Activated naive CD8-positive, alpha-beta T cell treated with anti-CD3 and anti-CD28 coated beads, Interleukin-2, amount 10 ng/mL, durations not matched to agents 7 days and 5 days (primary cell): ENCODE data around the gene MTHFD2L. TPM values are rescaled to one million over a fixed set of nuclear protein-coding genes. Genes with fewer than 3 reads are reported as not detected.

Experiments
- ATAC-seq: fragments of 150-1000 bp; cut with Tn5 transposase; one replicate; pipeline ENCODE4 v1.10.0; 2021; ENCODE audit warnings: low read depth, moderate library complexity
- POLR2A ChIA-PET: fragments of 350-600 bp; sonication (Branson Sonifier 250); formaldehyde crosslinking; loops from one replicate; lab custom pipeline; 2021; ENCODE audit warnings: antibody characterized with exemption; lab: Charles Lee
- DNase-seq: peaks from one replicate; pipeline ENCODE4 v3.0.0; 2021
- H3K27ac Mint-ChIP-seq: one replicate; pipeline ENCODE4 v1.8.0; 2022; ENCODE audit warnings: mild to moderate bottlenecking, mixed read lengths
- H3K27me3 Mint-ChIP-seq: one replicate; pipeline ENCODE4 v1.8.0; 2022; ENCODE audit warnings: mild to moderate bottlenecking, moderate library complexity, mixed read lengths
- H3K36me3 Mint-ChIP-seq: one replicate; pipeline ENCODE4 v1.8.0; 2021; ENCODE audit warnings: mild to moderate bottlenecking, mixed read lengths
- H3K4me1 Mint-ChIP-seq: one replicate; pipeline ENCODE4 v1.8.0; 2021; ENCODE audit warnings: mixed read lengths
- H3K4me3 Mint-ChIP-seq: one replicate; pipeline ENCODE4 v1.8.0; 2022; ENCODE audit warnings: mild to moderate bottlenecking, moderate library complexity, mixed read lengths
- H3K9me3 Mint-ChIP-seq: one replicate; pipeline ENCODE4 v1.8.0; 2021; ENCODE audit warnings: mixed read lengths
- total RNA-seq, 2 experiments: library from RNA; stranded (reverse); gene quantifications; one replicate each; pipeline ENCODE4 v1.2.3, GENCODE V29; 2021

MTHFD2L gene
- total RNA-seq = 1 to 10 TPM; 7.0 to 7.1 TPM

GRCh38 chr4:74157561-74158465 is at the start of gene MTHFD2L:
MTHFD2L (plus strand) TSS chr4:74158118; CDS start chr4:74158139, 21 bp downstream.
- POLR2A ChIA-PET = interaction anchor here (0.6 kb wide), 1 partner anchor 932 kb away, joined by 7 read pairs; no protein-coding TSS in a partner anchor
- Mint-ChIP-seq H3K36me3 (peaks cover 12% of the 10 kb centered on the region), H3K27me3 (peaks cover 21% of the 10 kb centered on the region), H3K4me1 (peaks cover 15% of the 10 kb centered on the region), H3K9me3 (no peaks in the 10 kb centered on the region), H3K4me3 (peak within 1 kb of the TSS; percentile 85), H3K27ac (peak within 1 kb of the TSS; percentile 84)
- DNase-seq (peak; percentile 87), ATAC-seq (peak; percentile 97)

GRCh38 chr4:74108457-74109115 is 49.3 kb upstream of the MTHFD2L start:
- H3K9me3 Mint-ChIP-seq = no peaks in the 10 kb centered on the region
- H3K4me3 Mint-ChIP-seq = no peak overlapping the region
- H3K27me3 Mint-ChIP-seq = no peaks in the 10 kb centered on the region
- H3K4me1 Mint-ChIP-seq = no peaks in the 10 kb centered on the region
- ATAC-seq = no peak
- DNase-seq = no peak
- H3K27ac Mint-ChIP-seq = no peak overlapping the region
- POLR2A ChIA-PET = no interaction called here
- H3K36me3 Mint-ChIP-seq = no peaks in the 10 kb centered on the region

GRCh38 chr4:74109116-74109869 is 48.6 kb upstream of the MTHFD2L start:
- no peak for DNase-seq
- no peak overlapping the region for H3K4me3 Mint-ChIP-seq
- H3K36me3 Mint-ChIP-seq = no peaks in the 10 kb centered on the region
- H3K4me1 Mint-ChIP-seq = no peaks in the 10 kb centered on the region
- ATAC-seq = no peak
- H3K9me3 Mint-ChIP-seq = no peaks in the 10 kb centered on the region
- H3K27me3 Mint-ChIP-seq = no peaks in the 10 kb centered on the region
- POLR2A ChIA-PET = no interaction called here
- no peak overlapping the region for H3K27ac Mint-ChIP-seq

- no peak for DNase-seq
- H3K4me1 Mint-ChIP-seq = no peaks in the 10 kb centered on the region
Observed at GRCh38 chr4:74109870-74110605, 47.9 kb upstream of the MTHFD2L start.

GRCh38 chr4:74110670-74111069 is 47.2 kb upstream of the MTHFD2L start:
- ATAC-seq (no peak), DNase-seq (no peak)
- H3K27me3 Mint-ChIP-seq = no peaks in the 10 kb centered on the region
- no peaks in the 10 kb centered on the region for H3K36me3 Mint-ChIP-seq
- POLR2A ChIA-PET = no interaction called here
- no peaks in the 10 kb centered on the region for H3K4me1 Mint-ChIP-seq
- H3K27ac Mint-ChIP-seq = no peak overlapping the region
- no peaks in the 10 kb centered on the region for H3K9me3 Mint-ChIP-seq
- no peak overlapping the region for H3K4me3 Mint-ChIP-seq

More at GRCh38 chr4:74109870-74110605, 47.9 kb upstream of the MTHFD2L start:
- POLR2A ChIA-PET = no interaction called here
- H3K27me3 Mint-ChIP-seq = no peaks in the 10 kb centered on the region
- H3K4me3 Mint-ChIP-seq = no peak overlapping the region
- ATAC-seq = no peak
- no peaks in the 10 kb centered on the region for H3K36me3 Mint-ChIP-seq
- no peak overlapping the region for H3K27ac Mint-ChIP-seq
- no peaks in the 10 kb centered on the region for H3K9me3 Mint-ChIP-seq

GRCh38 chr4:74111306-74111975 is 46.5 kb upstream of the MTHFD2L start:
- H3K4me1 Mint-ChIP-seq = no peaks in the 10 kb centered on the region
- H3K27ac Mint-ChIP-seq = no peak overlapping the region
- DNase-seq = no peak
- ATAC-seq = no peak
- no peaks in the 10 kb centered on the region for H3K9me3 Mint-ChIP-seq
- H3K27me3 Mint-ChIP-seq = no peaks in the 10 kb centered on the region
- POLR2A ChIA-PET = no interaction called here
- H3K4me3 Mint-ChIP-seq = no peak overlapping the region
- H3K36me3 Mint-ChIP-seq = no peaks in the 10 kb centered on the region

- H3K27me3 Mint-ChIP-seq = no peaks in the 10 kb centered on the region
- POLR2A ChIA-PET = no interaction called here
Observed at GRCh38 chr4:74111990-74112389, 45.9 kb upstream of the MTHFD2L start.

GRCh38 chr4:74112399-74113105 is 45.4 kb upstream of the MTHFD2L start:
- H3K36me3 Mint-ChIP-seq = no peaks in the 10 kb centered on the region
- no peaks in the 10 kb centered on the region for H3K4me1 Mint-ChIP-seq
- no peak overlapping the region for H3K4me3 Mint-ChIP-seq
- no peak for DNase-seq
- H3K27ac Mint-ChIP-seq = no peak overlapping the region
- H3K27me3 Mint-ChIP-seq = no peaks in the 10 kb centered on the region
- ATAC-seq = no peak
- no peaks in the 10 kb centered on the region for H3K9me3 Mint-ChIP-seq
- POLR2A ChIA-PET = no interaction called here

More at GRCh38 chr4:74111990-74112389, 45.9 kb upstream of the MTHFD2L start:
- no peak overlapping the region for H3K4me3 Mint-ChIP-seq
- ATAC-seq = no peak
- no peaks in the 10 kb centered on the region for H3K9me3 Mint-ChIP-seq
- H3K4me1 Mint-ChIP-seq = no peaks in the 10 kb centered on the region
- no peak overlapping the region for H3K27ac Mint-ChIP-seq
- H3K36me3 Mint-ChIP-seq = no peaks in the 10 kb centered on the region
- no peak for DNase-seq

- no peak overlapping the region for H3K27ac Mint-ChIP-seq
Observed at GRCh38 chr4:74114234-74114633, 43.7 kb upstream of the MTHFD2L start.

GRCh38 chr4:74117024-74117534 is 40.8 kb upstream of the MTHFD2L start:
- no peak overlapping the region for H3K4me3 Mint-ChIP-seq
- ATAC-seq (no peak), DNase-seq (no peak)
- H3K9me3 Mint-ChIP-seq = peaks cover under 1% of the 10 kb centered on the region
- no peaks in the 10 kb centered on the region for H3K4me1 Mint-ChIP-seq
- no peaks in the 10 kb centered on the region for H3K27me3 Mint-ChIP-seq
- no peak overlapping the region for H3K27ac Mint-ChIP-seq
- no peaks in the 10 kb centered on the region for H3K36me3 Mint-ChIP-seq
- POLR2A ChIA-PET = no interaction called here

More at GRCh38 chr4:74114234-74114633, 43.7 kb upstream of the MTHFD2L start:
- no peak overlapping the region for H3K4me3 Mint-ChIP-seq
- ATAC-seq (no peak), DNase-seq (no peak)
- H3K36me3 Mint-ChIP-seq = no peaks in the 10 kb centered on the region
- POLR2A ChIA-PET = no interaction called here
- no peaks in the 10 kb centered on the region for H3K9me3 Mint-ChIP-seq
- no peaks in the 10 kb centered on the region for H3K4me1 Mint-ChIP-seq
- no peaks in the 10 kb centered on the region for H3K27me3 Mint-ChIP-seq

- Mint-ChIP-seq H3K4me3 (no peak overlapping the region), H3K27me3 (no peaks in the 10 kb centered on the region), H3K4me1 (no peaks in the 10 kb centered on the region), H3K9me3 (peaks cover 4% of the 10 kb centered on the region), H3K27ac (no peak overlapping the region), H3K36me3 (no peaks in the 10 kb centered on the region)
- no peak for DNase-seq
- no peak for ATAC-seq
- POLR2A ChIA-PET = no interaction called here
Observed at GRCh38 chr4:74118600-74119338, 39.1 kb upstream of the MTHFD2L start.
